Aorta (tissue), 5 donors: ENCODE measurements around the gene LRRC32. TPM values are rescaled to one million over a fixed set of nuclear protein-coding genes. Genes with fewer than 3 reads are reported as not detected.

Source experiments
- ATAC-seq: fragments of 200-7000 bp; cut with Tn5 transposase; one replicate; pipeline ENCODE4 v1.9.1; 2022; ENCODE audit warnings: moderate library complexity; ENCODE audit not compliant: low FRiP score
- DNase-seq, 2 donors: peaks; one replicate each; pipeline ENCODE4 v3.0.0-alpha.2; 2020
- H3K27ac ChIP-seq, 2 donors: one replicate each; pipeline ENCODE4 v1.5.1; 2013; ENCODE audit warnings: low read length in 2 of 2, mild to moderate bottlenecking in 2 of 2, moderate library complexity in 2 of 2, control low read depth in 1 of 2, inconsistent platforms in 1 of 2, low read depth in 1 of 2
- H3K27me3 ChIP-seq, 2 donors: one replicate each; pipeline ENCODE4 v1.6.1; 2013; ENCODE audit warnings: control low read depth in 1 of 2, low read length in 1 of 2, mild to moderate bottlenecking in 1 of 2, moderate library complexity in 1 of 2; ENCODE audit not compliant: insufficient read depth in 2 of 2, control insufficient read depth in 1 of 2
- H3K36me3 ChIP-seq, 2 donors: one replicate each; pipeline ENCODE4 v1.6.1; 2013; ENCODE audit warnings: control low read depth in 1 of 2, low read length in 1 of 2, mild to moderate bottlenecking in 1 of 2; ENCODE audit not compliant: insufficient read depth in 2 of 2, control insufficient read depth in 1 of 2
- H3K4me1 ChIP-seq, 2 donors: one replicate each; pipeline ENCODE4 v1.6.1; 2013; ENCODE audit warnings: low read length in 2 of 2, control low read depth in 1 of 2, mild to moderate bottlenecking in 1 of 2, moderate library complexity in 1 of 2; ENCODE audit not compliant: insufficient read depth in 2 of 2, control insufficient read depth in 1 of 2
- H3K4me3 ChIP-seq, 2 donors: one replicate each; pipeline ENCODE4 v1.5.1; 2013; ENCODE audit warnings: low read length in 2 of 2, control low read depth in 1 of 2, mild to moderate bottlenecking in 1 of 2
- H3K9me3 ChIP-seq: one replicate; pipeline ENCODE4 v1.6.1; 2013; ENCODE audit warnings: mild to moderate bottlenecking, low read length; ENCODE audit not compliant: control insufficient read depth
- WGBS, 2 donors: extraction: QIAGEN DNeasy Blood & Tissue Kit; methylation state at CpG; one replicate each; pipeline ENCODE4 v1.1.7; 2013; 5-methylcytosine and 5-hydroxymethylcytosine counted together
- intact Hi-C, 2 donors: fragments of 100-400 bp; cut with DNase I; formaldehyde crosslinking; loops; one replicate each; pipeline versions ENCODE4 v1.14.2 to v1.15.0; 2022
- polyA plus RNA-seq, 2 donors: library from polyadenylated mRNA; stranded (reverse); fragments of 200-250 nt; gene quantifications; one replicate each; pipeline ENCODE4 v1.2.3, GENCODE V29; 2013
- total RNA-seq, 2 donors: library from RNA; stranded (reverse); fragmentation: NEBNext Ultra II Directional; extraction: Animal tissue kit (Norgen Biotek cat#: 25700); gene quantifications; one replicate each; pipeline ENCODE4 v1.2.1, GENCODE V29; 2021
- donor health status: healthy with polysubstance abuse.
- donor health status: Bipolar disorder and iron deficiency.
- donor health status: DM: no; HTN: no; CAD: no.
- donor health status: DM: no; HTN: no; CAD: no.
- donor health status: DM: yes; HTN: yes; CAD: no.

LRRC32 gene
- total and polyA plus RNA-seq, 4 donors, result 38.8 to 174 (median 125) TPM

DNA sequence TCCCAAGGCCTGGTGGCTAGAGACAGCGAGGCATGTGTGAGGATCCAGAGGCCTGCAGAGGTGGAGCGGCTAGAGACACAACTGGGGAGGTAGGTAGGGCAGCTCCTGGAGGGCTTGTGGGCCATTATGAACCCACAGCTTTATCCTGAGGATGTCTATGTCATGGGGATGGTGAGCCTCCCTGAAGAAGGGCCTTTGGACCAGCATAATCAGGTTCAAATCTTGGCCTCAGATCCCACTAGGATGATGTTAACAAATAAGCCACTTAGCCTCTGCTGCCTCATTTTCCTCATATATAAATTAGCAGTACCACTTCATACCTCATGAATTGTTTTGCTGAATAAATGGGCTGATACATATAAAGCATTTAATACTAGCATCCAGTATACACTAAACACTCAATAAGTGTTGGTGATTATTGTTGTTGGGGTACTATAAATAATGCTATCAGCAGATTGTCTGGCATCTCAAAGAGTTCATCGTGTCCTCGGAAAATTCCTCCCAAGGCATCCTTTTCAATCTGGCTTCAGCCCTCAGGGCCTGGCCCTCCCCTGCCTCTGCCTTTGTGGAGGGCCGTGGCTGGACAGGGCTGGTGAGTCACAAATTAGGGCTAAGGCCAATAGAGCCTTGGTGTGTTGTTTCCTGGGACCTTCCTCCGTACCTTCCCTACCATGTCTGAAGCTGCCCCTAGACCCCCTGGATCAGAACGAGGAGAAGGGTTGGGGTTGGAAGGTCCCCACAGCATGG lies 30.9 kb upstream of the LRRC32 start:
- Histone ChIP-seq H3K9me3 (peaks cover 4% of the 10 kb centered on the region), H3K27ac (no peak overlapping the region), H3K4me1 (no peaks in the 10 kb centered on the region), H3K4me3 (no peak overlapping the region), H3K36me3 (no peaks in the 10 kb centered on the region), H3K27me3 (no peaks in the 10 kb centered on the region)
- ATAC-seq (no peak), DNase-seq (no peak)
- intact Hi-C loops, result no loop called here
- WGBS, 2 donors, result 69 to 76% methylated on average over 7 of the region's 7 CpGs

DNA sequence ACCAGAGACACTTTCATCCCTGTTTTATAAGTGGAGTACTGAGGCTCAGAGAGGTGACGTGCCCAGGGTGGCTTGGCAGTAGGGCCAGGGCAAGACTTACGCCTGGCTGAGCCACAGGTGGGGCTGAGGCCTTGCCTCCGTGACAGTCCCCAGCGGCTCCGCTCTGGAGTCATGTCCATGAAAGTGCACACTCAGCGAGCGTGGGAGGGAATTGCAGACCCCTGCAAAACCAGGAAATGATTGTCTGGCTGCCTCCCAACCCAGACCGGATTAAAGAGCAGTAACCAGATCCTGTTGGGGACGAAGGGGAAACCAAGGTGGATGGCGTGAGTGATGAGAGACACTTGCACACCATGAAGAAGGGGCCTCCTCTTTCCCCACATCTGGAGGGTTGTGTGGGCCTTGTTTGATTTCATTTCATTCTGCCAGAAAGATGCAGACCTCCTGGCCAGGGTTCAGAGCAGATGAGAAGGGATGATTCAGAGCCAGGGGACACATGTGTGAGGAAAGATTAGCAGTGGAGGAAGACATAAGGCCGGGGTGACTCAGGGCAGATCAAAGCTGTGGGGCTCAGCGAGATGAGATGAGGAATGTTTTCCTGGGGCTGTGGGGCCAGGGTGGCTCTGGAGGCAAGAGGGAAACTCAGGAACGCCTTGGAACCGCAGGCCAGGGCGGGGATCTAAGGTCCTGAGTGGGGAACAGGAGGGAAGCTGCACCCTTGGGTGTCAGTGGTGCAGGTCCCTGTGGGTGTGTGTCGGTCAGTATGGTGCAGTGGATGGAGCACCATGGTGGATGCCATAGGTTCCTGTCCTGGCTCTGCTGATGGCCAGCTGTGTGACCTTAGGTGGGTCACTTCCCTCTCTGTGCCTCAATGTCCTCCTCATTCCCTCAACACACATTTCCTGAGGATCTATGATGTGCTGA lies 29.9 kb upstream of the LRRC32 start:
- H3K9me3 ChIP-seq, result peaks cover 2% of the 10 kb centered on the region
- H3K36me3 ChIP-seq, result no peaks in the 10 kb centered on the region
- no peaks in the 10 kb centered on the region for H3K4me1 ChIP-seq
- no peak overlapping the region for H3K4me3 ChIP-seq
- DNase-seq, result no peak
- intact Hi-C loops, result no loop called here
- no peak overlapping the region for H3K27ac ChIP-seq
- no peaks in the 10 kb centered on the region for H3K27me3 ChIP-seq
- peak; percentile 13 for ATAC-seq
- WGBS, 2 donors, result 86 to 88% methylated on average over 15 to 16 of the region's 16 CpGs

GRCh38 chr11:76699451-76700091 lies 29.0 kb upstream of the LRRC32 start:
- Histone ChIP-seq H3K27me3 (no peaks in the 10 kb centered on the region), H3K9me3 (no peaks in the 10 kb centered on the region), H3K4me3 (no peak overlapping the region), H3K27ac (no peak overlapping the region), H3K4me1 (no peaks in the 10 kb centered on the region), H3K36me3 (no peaks in the 10 kb centered on the region)
- WGBS, 2 donors, result 84 to 90% methylated on average over 3 of the region's 3 CpGs
- no peak for ATAC-seq
- intact Hi-C loops, result no loop called here
- DNase-seq, result no peak

DNA sequence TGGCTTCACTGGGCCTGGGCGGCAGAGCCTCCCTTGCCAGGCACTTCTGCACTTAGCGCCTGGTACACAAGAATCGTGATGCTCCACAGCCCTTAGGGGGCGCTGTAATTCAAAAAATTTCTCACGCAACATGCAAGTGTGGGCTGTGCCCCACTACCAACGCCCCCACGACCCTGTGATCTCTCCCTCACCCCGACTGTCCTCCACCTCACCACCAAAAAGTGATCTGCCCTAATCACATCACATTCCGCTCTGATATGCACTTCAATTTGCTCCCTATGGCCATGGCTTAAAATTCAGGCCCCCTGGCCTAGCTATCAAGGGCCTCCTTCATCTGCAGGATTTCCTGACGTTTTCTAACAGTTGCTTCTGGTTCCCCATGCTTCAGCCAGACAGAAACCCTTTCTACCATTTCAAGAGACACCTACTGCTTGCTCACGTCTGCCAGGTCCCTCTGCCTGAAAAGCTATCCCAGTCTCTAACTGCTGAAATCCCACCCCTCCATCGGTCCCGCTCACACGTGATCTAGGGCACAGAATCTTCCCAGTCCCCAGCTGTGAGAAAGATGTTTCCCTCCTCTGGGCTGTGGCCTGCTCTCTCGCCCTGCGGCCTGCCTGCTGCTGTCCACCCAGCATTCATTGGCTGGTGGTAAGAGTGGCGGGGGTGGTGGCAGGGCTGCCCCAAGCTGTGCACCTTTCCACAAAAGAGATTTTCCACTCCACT lies 27.9 kb upstream of the LRRC32 start:
- Histone ChIP-seq H3K36me3 (no peaks in the 10 kb centered on the region), H3K4me3 (no peak overlapping the region), H3K27ac (no peak overlapping the region), H3K27me3 (no peaks in the 10 kb centered on the region), H3K9me3 (no peaks in the 10 kb centered on the region), H3K4me1 (no peaks in the 10 kb centered on the region)
- ATAC-seq (no peak), DNase-seq (no peak)
- WGBS, 2 donors, result 79 to 83% methylated on average over 17 of the region's 17 CpGs
- intact Hi-C loops, result no loop called here

GRCh38 chr11:76696756-76697155 lies 26.2 kb upstream of the LRRC32 start:
- ATAC-seq (no peak), DNase-seq (no peak)
- no peak overlapping the region for H3K4me3 ChIP-seq
- intact Hi-C loops, result no loop called here
- no peaks in the 10 kb centered on the region for H3K9me3 ChIP-seq
- no peak overlapping the region for H3K27ac ChIP-seq
- H3K36me3 ChIP-seq, result no peaks in the 10 kb centered on the region
- WGBS, 2 donors, result 90 to 93% methylated on average over 12 of the region's 12 CpGs
- no peaks in the 10 kb centered on the region for H3K27me3 ChIP-seq
- no peaks in the 10 kb centered on the region for H3K4me1 ChIP-seq

DNA sequence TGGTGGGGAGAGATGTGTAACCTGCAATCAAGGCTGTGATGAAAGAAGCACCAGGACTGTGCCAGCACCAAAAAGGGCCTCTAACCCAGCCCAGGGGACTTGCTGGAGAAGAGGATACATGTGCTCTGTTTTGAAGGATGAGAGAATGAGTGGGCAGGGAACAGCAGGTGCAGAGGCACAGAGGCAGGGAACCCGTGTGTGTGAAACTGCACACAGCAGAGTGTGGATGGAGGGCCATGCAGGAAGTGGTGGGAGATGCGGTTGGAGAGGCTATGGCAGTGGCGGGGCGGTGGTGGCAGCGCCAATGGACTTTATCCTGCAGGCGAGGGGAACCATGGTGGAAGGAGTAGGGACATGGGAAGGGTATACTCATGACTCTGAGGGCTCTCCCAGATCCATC lies 25.2 kb upstream of the LRRC32 start:
- Histone ChIP-seq H3K4me3 (no peak overlapping the region), H3K9me3 (no peaks in the 10 kb centered on the region), H3K27ac (no peak overlapping the region), H3K4me1 (no peaks in the 10 kb centered on the region), H3K27me3 (no peaks in the 10 kb centered on the region), H3K36me3 (no peaks in the 10 kb centered on the region)
- ATAC-seq (no peak), DNase-seq (no peak)
- 82 to 89% methylated on average over 6 of the region's 6 CpGs for WGBS, 2 donors
- intact Hi-C loops, result no loop called here

DNA sequence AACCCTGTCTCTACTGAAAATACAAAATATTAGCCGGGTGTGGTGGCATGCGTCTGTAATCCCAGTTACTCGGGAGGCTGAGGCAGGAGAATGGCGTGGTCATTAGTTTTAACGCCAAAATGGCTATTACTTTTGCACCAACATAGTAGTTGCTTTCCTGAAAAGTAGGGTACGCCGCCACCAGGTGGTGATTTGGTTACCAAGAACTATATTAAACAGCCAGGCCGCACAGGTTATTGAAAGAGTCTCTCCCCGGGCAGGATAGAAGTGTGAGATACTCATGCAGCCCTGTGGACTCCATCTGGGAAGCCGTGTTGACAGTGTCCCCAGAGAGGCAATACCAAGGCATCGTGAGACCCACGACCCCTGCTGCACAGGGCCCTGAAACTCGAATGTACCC lies 24.6 kb upstream of the LRRC32 start:
- Histone ChIP-seq H3K36me3 (no peaks in the 10 kb centered on the region), H3K4me1 (no peaks in the 10 kb centered on the region), H3K27me3 (no peaks in the 10 kb centered on the region), H3K27ac (no peak overlapping the region), H3K9me3 (no peaks in the 10 kb centered on the region), H3K4me3 (no peak overlapping the region)
- ATAC-seq (no peak), DNase-seq (no peak)
- 87 to 90% methylated on average over 13 of the region's 13 CpGs for WGBS, 2 donors
- intact Hi-C loops, result no loop called here

DNA sequence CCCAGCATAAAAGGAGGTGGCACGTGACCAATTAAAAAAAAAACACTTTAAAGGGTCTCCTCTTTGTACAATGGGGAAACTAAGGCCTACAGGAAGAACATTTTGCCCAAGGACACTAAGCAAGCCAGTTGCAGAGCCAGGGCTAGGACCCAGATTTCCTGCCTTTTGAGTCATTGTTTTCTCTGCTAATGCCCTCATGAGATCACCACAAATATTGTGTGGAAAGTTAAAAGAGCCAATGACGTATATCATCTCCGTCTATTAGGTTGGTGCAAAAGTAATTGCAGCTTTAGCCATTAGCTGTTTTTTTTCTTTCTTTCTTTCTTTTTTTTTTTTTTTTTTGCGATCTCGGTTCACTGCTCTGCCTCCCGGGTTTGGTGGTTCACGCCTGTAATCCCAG lies 24.1 kb upstream of the LRRC32 start:
- intact Hi-C loops, result no loop called here
- Histone ChIP-seq H3K36me3 (no peaks in the 10 kb centered on the region), H3K4me1 (no peaks in the 10 kb centered on the region), H3K4me3 (no peak overlapping the region), H3K27me3 (no peaks in the 10 kb centered on the region), H3K9me3 (no peaks in the 10 kb centered on the region), H3K27ac (no peak overlapping the region)
- ATAC-seq (no peak), DNase-seq (no peak)
- WGBS, 2 donors, result 64 to 65% methylated on average over 7 of the region's 7 CpGs
